Hypothalamus (tissue), 51 donors: Measurements from ENCODE around the gene TGFBR2.
A peak's percentile ranks its signal among the peaks of the same experiment; 100 is the strongest.
"Not testable (repeated sequence)": the region's sequence is repeated elsewhere in the genome, so short reads cannot be mapped to it uniquely, and the experiment has no call there.

Source experiments
- DNase-seq, 51 donors: peaks; one replicate each; lab custom pipeline; 2025; lab: John Stamatoyannopoulos, UW

Gene TGFBR2

GRCh38 chr3:30617653-30618052 is 11.3 kb downstream of the TGFBR2 start:
- DNase-seq: no peak

GRCh38 chr3:30618526-30618925 is 12.1 kb downstream of the TGFBR2 start:
- no peak for DNase-seq

GRCh38 chr3:30619318-30619717 is 12.9 kb downstream of the TGFBR2 start:
- DNase-seq: no peak

- no peak for DNase-seq
Observed at GRCh38 chr3:30620402-30621360, 14.3 kb downstream of the TGFBR2 start.

GRCh38 chr3:30621576-30621975 is 15.2 kb downstream of the TGFBR2 start:
- no peak for DNase-seq

- no peak for DNase-seq
Observed at GRCh38 chr3:30622047-30622545, 15.7 kb downstream of the TGFBR2 start.

- no peak for DNase-seq
Observed at GRCh38 chr3:30622790-30623189, 16.4 kb downstream of the TGFBR2 start.

- DNase-seq: no peak
Observed at GRCh38 chr3:30623351-30623750, 16.9 kb downstream of the TGFBR2 start.

GRCh38 chr3:30624480-30624879 is 18.1 kb downstream of the TGFBR2 start:
- DNase-seq: not testable (repeated sequence)

GRCh38 chr3:30625541-30626438 is 19.4 kb downstream of the TGFBR2 start:
- DNase-seq: no peak

GRCh38 chr3:30626443-30627180 is 20.2 kb downstream of the TGFBR2 start:
- no peak for DNase-seq

GRCh38 chr3:30628205-30628900 is 22.0 kb downstream of the TGFBR2 start:
- DNase-seq: no peak

- DNase-seq: peak in 1 of 51 donors; percentile 25
Observed at GRCh38 chr3:30628901-30629590, 22.6 kb downstream of the TGFBR2 start.

- no peak for DNase-seq
Observed at GRCh38 chr3:30629746-30630145, 23.3 kb downstream of the TGFBR2 start.

GRCh38 chr3:30630238-30631030 is 24.0 kb downstream of the TGFBR2 start:
- no peak for DNase-seq

GRCh38 chr3:30631243-30631904 is 25.0 kb downstream of the TGFBR2 start:
- DNase-seq: no peak

GRCh38 chr3:30632065-30632464 is 25.7 kb downstream of the TGFBR2 start:
- DNase-seq: no peak

- DNase-seq: no peak
Observed at GRCh38 chr3:30632521-30632920, 26.1 kb downstream of the TGFBR2 start.
